HL-60 (cell line): ENCODE data around the gene NFYC.

Experiments used
- DNase-seq, 2 experiments: peaks; one replicate each; pipeline ENCODE4 v3.0.0-alpha.2; 2010 to 2020; ENCODE audit warnings: low read depth in 1 of 2, low spot score in 1 of 2
- H3K27ac ChIP-seq: fragments of 250-450 bp; sonication (Bioruptor Pico); replicated peaks from 2 replicates; pipeline ENCODE4 v1.5.1; 2020; ENCODE audit warnings: mild to moderate bottlenecking, moderate library complexity
- H3K27me3 ChIP-seq: fragments of 250-450 bp; sonication (Bioruptor Pico); 2 replicates; pipeline ENCODE4 v1.5.1; 2021; ENCODE audit warnings: mild to moderate bottlenecking, moderate library complexity; ENCODE audit not compliant: insufficient read depth, poor library complexity, severe bottlenecking
- H3K4me3 ChIP-seq: replicated peaks from 2 replicates; pipeline ENCODE4 v1.5.1; 2011; ENCODE audit warnings: mild to moderate bottlenecking, control low read depth, low read length; ENCODE audit not compliant: insufficient read depth
- CTCF ChIP-seq: IDR thresholded peaks from one replicate; pipeline ENCODE4 v1.5.1; 2011; ENCODE audit warnings: low read length, control low read depth, inconsistent platforms; ENCODE audit not compliant: insufficient read depth
- GABPA ChIP-seq: IDR thresholded peaks from 2 replicates; pipeline ENCODE4 v1.6.1; 2012; ENCODE audit warnings: low read depth
- POLR2AphosphoS5 ChIP-seq: IDR thresholded peaks from 2 replicates; pipeline ENCODE4 v1.6.1; 2012; ENCODE audit warnings: low read depth
- REST ChIP-seq: IDR thresholded peaks from 2 replicates; pipeline ENCODE4 v1.6.1; 2012; ENCODE audit warnings: low read depth; ENCODE audit not compliant: insufficient replicate concordance
- SPI1 ChIP-seq: IDR thresholded peaks from 2 replicates; pipeline ENCODE4 v1.6.1; 2012; ENCODE audit warnings: low read depth, mild to moderate bottlenecking, borderline replicate concordance

The NFYC gene

GRCh38 chr1:40745176-40745575, 53.7 kb downstream of the NFYC start:
- H3K27ac ChIP-seq, result no peak overlapping the region
- TF ChIP-seq SPI1 (no peak), POLR2AphosphoS5 (no peak), GABPA (no peak), CTCF (no peak), REST (no peak)
- DNase-seq, result no peak
- no peak overlapping the region for H3K4me3 ChIP-seq
- H3K27me3 ChIP-seq, result no peaks in the 10 kb centered on the region

GRCh38 chr1:40746344-40747090, 55.0 kb downstream of the NFYC start:
- TF ChIP-seq REST, result no peak
- no peak for TF ChIP-seq CTCF
- no peak for TF ChIP-seq POLR2AphosphoS5
- TF ChIP-seq GABPA, result no peak
- TF ChIP-seq SPI1, result no peak
- Histone ChIP-seq H3K4me3 (no peak overlapping the region), H3K27ac (no peak overlapping the region), H3K27me3 (no peaks in the 10 kb centered on the region)
- no peak for DNase-seq

- H3K27me3 ChIP-seq, result no peaks in the 10 kb centered on the region
- no peak overlapping the region for H3K4me3 ChIP-seq
- TF ChIP-seq CTCF, result no peak
- TF ChIP-seq SPI1, result no peak
- H3K27ac ChIP-seq, result no peak overlapping the region
- no peak for DNase-seq
Measured at GRCh38 chr1:40748841-40749718, 57.6 kb downstream of the NFYC start.
